NCI-H1105 treated with DMSO at 0.1 percent for 48 hours (cell line): ENCODE data around the gene EHD3.
"Not testable (repeated sequence)": the region's sequence is repeated elsewhere in the genome, so short reads cannot be mapped to it uniquely, and the experiment has no call there.

ENCODE experiments used
- DNase-seq: peaks from one replicate; lab custom pipeline; 2025; lab: John Stamatoyannopoulos, UW

Gene EHD3

GRCh38 chr2:31256611-31257382 is 22.8 kb downstream of the EHD3 start:
- DNase-seq: no peak

DNA sequence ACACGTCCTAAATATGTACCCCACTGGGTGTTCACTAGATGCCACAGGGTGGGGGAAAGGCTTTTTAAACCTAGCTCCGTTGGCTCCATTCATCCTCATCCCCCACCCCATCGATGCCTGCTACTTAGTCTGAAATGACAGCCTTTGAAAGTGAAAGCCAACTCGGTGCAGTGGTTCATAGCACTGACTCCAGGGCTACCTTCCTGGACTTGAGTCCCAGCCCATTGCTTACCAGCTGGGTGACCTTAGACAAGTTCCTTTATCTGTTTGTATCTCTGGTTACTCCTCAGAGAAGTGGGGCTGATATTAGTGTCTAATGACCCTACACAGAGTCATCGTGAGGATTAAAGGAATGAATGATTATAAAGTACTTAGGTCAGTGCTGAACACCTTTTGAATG is 24.4 kb downstream of the EHD3 start:
- no peak for DNase-seq

GRCh38 chr2:31259075-31259474 is 25.1 kb downstream of the EHD3 start:
- no peak for DNase-seq

- no peak for DNase-seq
Observed at GRCh38 chr2:31260870-31261269, 26.9 kb downstream of the EHD3 start.

DNA sequence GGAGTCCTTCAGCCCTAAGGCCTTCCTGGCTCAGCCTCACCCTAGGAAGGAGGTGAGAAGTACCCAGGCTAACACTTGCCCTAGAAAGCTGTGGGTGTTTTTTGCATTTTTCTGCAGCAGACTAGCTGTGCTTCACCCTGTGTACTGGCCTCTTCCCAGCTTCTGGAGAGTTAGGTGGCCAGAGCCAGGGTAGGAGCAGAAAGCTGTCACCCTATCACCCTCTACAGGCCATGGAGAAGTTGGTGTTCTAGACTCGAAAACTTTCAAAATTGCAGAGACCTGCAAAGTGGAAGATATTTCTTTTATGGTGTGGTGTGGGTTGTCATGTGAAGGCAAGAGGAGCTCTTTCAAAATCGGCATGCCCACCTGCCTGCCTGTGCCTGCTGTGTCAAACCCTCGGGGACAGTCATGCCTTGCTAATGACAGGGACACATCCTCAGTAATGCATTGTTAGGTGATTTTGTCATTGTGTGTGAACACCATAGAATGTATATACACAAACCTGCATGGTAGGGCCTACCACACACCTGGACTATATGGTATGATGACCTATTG is 29.8 kb downstream of the EHD3 start:
- no peak for DNase-seq

DNA sequence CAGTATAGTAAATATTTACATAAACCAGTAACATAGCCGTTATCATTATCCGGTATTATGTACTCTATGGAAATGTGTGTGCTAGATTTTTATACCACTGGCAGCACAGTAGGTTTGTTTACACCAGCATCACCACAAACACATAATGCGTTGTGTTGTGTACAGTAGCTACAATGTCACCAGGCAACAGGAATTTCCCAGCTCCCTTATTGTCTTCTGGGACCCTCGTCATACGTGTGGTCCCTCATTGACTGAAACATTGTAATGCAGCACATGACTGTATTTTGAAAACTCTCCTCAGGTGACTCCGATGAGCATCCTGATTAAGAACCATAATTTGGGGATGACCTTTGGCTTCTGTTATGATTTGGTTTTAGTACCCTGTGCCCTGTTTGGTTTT is 31.3 kb downstream of the EHD3 start:
- no peak for DNase-seq

GRCh38 chr2:31266804-31267203 is 32.9 kb downstream of the EHD3 start:
- no peak for DNase-seq

DNA sequence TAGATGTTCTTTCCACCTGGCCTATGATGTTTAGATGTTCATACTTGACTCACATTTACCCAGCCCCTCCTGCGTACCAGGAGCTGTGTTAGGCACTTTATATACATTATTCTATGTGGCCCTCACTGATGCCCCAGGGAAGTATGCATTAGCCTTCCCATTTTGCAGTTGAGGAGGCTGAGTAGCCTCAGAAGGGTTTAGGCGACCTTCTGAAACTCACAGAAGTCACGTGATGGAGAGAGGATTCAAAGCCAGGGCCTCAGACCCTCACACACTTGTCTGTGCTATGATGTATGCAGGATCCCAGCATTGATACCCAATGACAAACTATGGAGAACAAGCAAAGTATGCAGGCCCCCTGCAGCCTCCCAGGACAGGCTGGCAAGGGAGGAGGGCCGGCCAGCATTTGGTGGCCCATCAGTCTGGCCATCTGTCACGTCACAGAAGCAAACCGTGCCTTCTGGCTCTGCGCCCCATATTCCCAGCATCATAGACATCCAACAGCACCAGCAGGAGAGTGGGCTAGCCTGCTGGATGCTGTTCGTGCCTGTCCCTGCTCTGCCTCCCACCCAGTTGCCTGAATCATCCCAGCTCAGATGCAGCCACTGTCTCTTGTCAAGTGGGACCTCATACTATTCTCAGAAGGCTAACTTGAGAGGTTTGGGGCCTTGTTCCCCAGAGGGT is 33.6 kb downstream of the EHD3 start:
- no peak for DNase-seq

DNA sequence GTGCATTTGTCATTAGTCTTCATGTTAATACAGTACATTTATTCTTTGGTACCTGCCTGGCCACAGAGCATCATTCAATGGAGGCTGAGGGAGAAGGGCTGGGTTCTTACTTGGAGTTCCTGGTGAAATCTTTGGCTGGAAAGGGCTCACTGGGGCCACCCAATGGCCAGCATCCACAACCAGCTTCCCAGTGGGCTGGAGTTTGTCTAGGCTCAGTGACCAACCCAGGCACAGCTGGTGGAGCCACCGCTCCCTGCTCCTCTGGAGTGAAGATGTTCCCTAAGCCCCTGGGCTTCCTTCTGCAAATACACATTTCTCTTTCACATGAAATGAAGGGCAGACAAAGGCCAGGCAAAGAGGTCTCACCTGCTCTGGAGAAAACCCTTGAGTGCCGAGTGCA is 34.4 kb downstream of the EHD3 start:
- no peak for DNase-seq

- DNase-seq: no peak
Observed at GRCh38 chr2:31269087-31269486, 35.1 kb downstream of the EHD3 start.

- no peak for DNase-seq
Observed at GRCh38 chr2:31270131-31270530, 36.2 kb downstream of the EHD3 start.

- DNase-seq: no peak
Observed at GRCh38 chr2:31270822-31271231, 36.9 kb downstream of the EHD3 start.

GRCh38 chr2:31271851-31272267 is 37.9 kb downstream of the EHD3 start:
- DNase-seq: no peak

DNA sequence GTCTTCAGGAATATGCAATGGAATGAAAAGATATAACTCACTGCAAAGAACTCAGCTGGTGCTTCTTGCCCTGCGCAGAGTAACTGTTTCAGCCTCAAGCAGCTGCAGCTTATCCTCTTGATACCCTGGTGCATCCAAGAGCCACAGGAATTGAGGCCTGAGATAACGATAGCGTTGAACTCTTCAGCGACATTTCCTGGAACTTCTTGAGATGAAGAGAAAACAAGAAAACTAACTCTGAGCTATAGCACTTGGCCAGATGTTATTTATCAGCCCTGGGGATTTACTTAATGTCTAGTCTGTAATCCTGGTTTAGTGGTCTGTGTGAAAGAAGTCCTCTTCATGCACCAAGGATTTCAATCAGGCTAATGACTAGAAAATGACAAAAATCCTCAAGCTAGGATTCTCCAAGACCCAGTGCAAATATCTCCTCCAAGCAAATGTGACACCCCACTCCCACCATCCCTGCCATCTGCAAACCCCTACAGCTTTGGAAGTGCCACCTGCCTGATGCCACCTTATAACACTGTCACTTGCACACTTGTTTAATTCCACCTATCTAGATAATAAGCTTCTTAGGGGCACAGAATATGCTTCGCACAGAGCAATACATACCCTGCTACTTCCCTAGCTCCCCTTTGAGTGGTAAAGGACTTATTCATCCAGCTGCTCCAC is 40.6 kb downstream of the EHD3 start:
- DNase-seq: no peak

DNA sequence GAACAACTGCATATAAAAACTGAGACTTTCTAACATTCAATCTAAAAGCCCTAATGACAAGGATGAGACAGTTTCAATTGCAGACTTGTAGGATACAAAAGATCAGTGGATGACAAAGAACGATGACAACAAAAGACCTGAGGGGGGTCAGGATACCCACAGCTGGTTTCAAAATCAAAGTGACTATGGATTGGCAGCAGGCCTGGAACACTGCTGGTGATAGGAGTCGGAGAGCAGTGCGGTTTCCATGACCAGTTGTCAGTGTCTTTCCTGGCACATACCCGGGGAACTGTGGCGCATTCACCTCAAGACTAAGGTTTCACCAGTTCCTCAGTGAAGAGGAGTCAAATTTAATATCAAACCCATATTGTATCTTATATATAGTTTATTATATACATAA is 42.0 kb downstream of the EHD3 start:
- DNase-seq: no peak

GRCh38 chr2:31277621-31278020 is 43.7 kb downstream of the EHD3 start:
- no peak for DNase-seq

DNA sequence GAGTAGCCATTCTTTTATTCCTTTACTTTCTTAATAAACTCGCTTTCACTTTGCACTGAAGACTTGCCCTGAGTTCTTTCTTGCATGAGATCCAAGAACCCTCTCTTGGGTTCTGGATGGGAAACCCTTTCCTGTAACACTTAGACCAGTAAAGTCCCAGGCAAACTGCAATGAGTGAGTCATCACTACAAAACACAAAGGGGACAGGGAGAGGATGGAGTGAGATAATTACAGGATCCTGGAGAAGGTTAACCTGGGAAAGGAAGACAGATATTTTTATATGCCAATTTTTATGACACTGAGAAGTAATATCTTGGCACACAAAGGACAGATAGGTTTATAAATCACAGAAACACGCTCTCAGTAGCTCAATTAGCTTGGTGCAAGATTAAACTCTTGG is 48.7 kb downstream of the EHD3 start:
- DNase-seq: no peak

DNA sequence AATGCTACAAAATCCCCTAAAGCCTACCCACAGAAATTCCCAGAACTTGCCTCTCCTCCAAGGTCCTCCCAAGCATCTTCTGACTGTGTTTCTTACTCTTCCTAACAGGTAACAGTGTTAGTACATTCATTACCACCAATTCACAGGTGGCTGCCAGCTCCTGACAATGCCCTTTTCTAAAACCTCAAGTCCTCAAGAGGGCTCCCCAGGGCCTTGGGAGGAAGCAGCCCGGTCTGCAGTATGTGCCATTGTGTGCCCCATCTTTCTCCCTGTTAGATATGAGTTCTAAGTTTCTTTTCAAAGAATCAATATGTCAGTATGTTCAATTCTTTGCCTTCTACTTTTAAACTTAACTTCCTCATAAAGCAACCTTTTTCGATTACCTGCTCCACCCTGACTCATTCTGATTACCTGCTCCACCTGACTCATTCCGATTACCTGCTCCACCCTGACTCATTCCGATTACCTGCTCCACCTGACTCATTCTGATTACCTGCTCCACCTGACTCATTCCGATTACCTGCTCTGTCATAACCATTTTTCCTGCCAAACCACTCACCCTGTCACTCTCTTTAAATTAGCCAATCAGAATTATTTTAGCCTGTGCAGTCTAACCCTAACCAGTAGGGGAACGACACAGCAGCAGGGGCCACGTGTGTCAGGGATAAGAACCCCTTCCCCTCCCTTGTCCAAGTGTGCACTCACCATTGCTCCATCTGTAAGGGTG is 49.4 kb downstream of the EHD3 start:
- not testable (repeated sequence) for DNase-seq

DNA sequence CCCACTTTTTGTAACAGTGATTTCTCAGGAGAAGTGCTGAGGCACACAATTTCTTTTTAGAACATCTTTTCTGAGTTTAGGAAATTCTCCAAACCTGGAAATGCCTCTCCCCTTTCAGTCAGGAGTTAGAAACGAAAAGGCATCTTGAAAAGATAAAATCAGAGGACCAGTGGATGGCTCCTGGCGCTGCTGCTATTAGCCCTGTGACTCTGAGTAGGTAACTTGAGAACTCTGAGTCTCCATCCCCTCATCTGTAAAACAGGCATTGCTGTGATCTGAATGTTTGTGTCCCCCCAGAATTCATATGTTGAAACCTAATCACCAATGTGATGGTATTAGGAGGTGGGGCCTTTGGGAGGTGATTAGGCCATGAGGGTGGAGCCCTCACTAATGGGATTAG is 50.2 kb downstream of the EHD3 start:
- no peak for DNase-seq

DNA sequence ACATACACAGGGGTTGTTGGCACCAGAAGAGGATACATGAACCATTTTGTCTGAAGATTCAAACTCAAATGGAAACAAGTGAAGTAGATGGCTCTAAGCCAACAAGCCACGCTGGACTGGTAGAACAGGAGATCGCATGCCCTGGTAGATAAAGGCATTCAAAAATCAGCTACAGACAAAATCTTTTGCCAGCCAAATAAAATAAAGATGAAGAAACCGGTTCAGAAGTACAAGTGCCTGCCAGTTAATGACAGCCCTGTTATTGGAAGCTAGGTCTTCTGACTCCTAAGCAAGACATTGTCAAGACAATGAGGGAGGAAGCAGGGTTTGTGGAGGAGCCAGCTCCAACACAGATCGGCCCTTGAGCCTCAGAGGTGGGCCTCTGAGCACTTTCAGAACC is 52.3 kb downstream of the EHD3 start:
- DNase-seq: no peak

- DNase-seq: no peak
Observed at GRCh38 chr2:31286961-31287550, 53.1 kb downstream of the EHD3 start.

DNA sequence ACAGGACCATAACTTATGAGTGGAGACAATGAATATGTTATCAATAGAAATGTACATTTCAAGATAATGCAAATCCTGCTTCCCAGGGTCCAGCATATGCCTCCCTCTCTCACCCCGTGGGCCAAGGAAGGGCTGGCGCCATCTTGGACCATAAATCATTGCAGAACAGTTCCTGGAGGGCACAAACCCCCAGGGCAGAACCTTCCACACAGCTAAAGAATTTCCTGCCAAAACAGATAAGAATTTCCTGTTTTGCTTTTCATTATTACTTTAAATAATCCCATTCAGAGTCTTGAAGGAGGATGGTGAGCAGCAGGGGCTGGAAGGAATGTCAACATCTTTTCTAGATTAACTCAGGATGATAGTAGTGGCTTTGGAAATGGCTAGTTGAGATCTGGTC is 53.7 kb downstream of the EHD3 start:
- DNase-seq: no peak
